NCI-H226 (cell line): Measurements from ENCODE around the gene DACH2.

Experiments
- DNase-seq: peaks from one replicate; pipeline ENCODE4 v3.0.0-alpha.2; 2015

Gene DACH2

GRCh38 chrX:86329174-86329573, 180.9 kb downstream of the DACH2 start:
- no peak for DNase-seq

GRCh38 chrX:86348669-86349068, 200.4 kb downstream of the DACH2 start:
- DNase-seq: no peak

- no peak for DNase-seq
Observed at GRCh38 chrX:86349115-86349514, 200.9 kb downstream of the DACH2 start.

GRCh38 chrX:86369847-86370630, 221.8 kb downstream of the DACH2 start:
- no peak for DNase-seq

GRCh38 chrX:86370927-86371326, 222.7 kb downstream of the DACH2 start:
- DNase-seq: no peak

- DNase-seq: no peak
Observed at GRCh38 chrX:86379209-86379608, 231.0 kb downstream of the DACH2 start.

- no peak for DNase-seq
Observed at GRCh38 chrX:86383681-86384540, 235.7 kb downstream of the DACH2 start.

GRCh38 chrX:86407371-86407770, 259.1 kb downstream of the DACH2 start:
- no peak for DNase-seq

GRCh38 chrX:86421771-86422170, 273.5 kb downstream of the DACH2 start:
- no peak for DNase-seq

GRCh38 chrX:86436116-86436515, 287.9 kb downstream of the DACH2 start:
- no peak for DNase-seq

- DNase-seq: no peak
Observed at GRCh38 chrX:86455495-86455894, 307.2 kb downstream of the DACH2 start.

GRCh38 chrX:86460760-86461159, 312.5 kb downstream of the DACH2 start:
- no peak for DNase-seq

- DNase-seq: no peak
Observed at GRCh38 chrX:86504297-86504696, 356.0 kb downstream of the DACH2 start.

- no peak for DNase-seq
Observed at GRCh38 chrX:86507331-86507730, 359.1 kb downstream of the DACH2 start.

- DNase-seq: no peak
Observed at GRCh38 chrX:86579777-86580176, 431.5 kb downstream of the DACH2 start.

GRCh38 chrX:86604607-86605006, 456.4 kb downstream of the DACH2 start:
- no peak for DNase-seq

- DNase-seq: no peak
Observed at GRCh38 chrX:86696951-86697350, 548.7 kb downstream of the DACH2 start.

- no peak for DNase-seq
Observed at GRCh38 chrX:86711531-86712180, 563.4 kb downstream of the DACH2 start.

GRCh38 chrX:86714441-86714840, 566.2 kb downstream of the DACH2 start:
- no peak for DNase-seq

GRCh38 chrX:86724277-86724676, 576.0 kb downstream of the DACH2 start:
- DNase-seq: no peak

- no peak for DNase-seq
Observed at GRCh38 chrX:86747091-86747490, 598.8 kb downstream of the DACH2 start.

GRCh38 chrX:86805241-86805640, 657.0 kb downstream of the DACH2 start:
- DNase-seq: no peak

- DNase-seq: no peak
Observed at GRCh38 chrX:86806786-86807185, 658.5 kb downstream of the DACH2 start.

- DNase-seq: no peak
Observed at GRCh38 chrX:86809651-86810050, 661.4 kb downstream of the DACH2 start.
